COLO829 (cell line): Measurements from ENCODE around the gene CD81.

ENCODE experiments used
- DNase-seq: peaks from one replicate; pipeline ENCODE4 v3.0.0; 2012; ENCODE audit warnings: low spot score

The CD81 gene

GRCh38 chr11:2375964-2376551 is 1.1 kb upstream of the CD81 start:
- no peak for DNase-seq

GRCh38 chr11:2377511-2378443 is 667 bp downstream of the CD81 start:
- no peak for DNase-seq

GRCh38 chr11:2378527-2379210 is 1.6 kb downstream of the CD81 start:
- no peak for DNase-seq

GRCh38 chr11:2379466-2380174 is 2.5 kb downstream of the CD81 start:
- DNase-seq: no peak

GRCh38 chr11:2380396-2380795 is 3.3 kb downstream of the CD81 start:
- DNase-seq: no peak

- DNase-seq: no peak
These were observed 3.8 kb downstream of the CD81 start for GRCh38 chr11:2380807-2381350.

GRCh38 chr11:2381494-2382128 is 4.5 kb downstream of the CD81 start:
- DNase-seq: no peak

- DNase-seq: no peak
These were observed 5.0 kb downstream of the CD81 start for GRCh38 chr11:2382129-2382517.

GRCh38 chr11:2382936-2383851 is 6.1 kb downstream of the CD81 start:
- DNase-seq: no peak

GRCh38 chr11:2383852-2384804 is 7.0 kb downstream of the CD81 start:
- DNase-seq: no peak

- no peak for DNase-seq
These were observed 8.3 kb downstream of the CD81 start for GRCh38 chr11:2385156-2386151.

- DNase-seq: no peak
These were observed 9.5 kb downstream of the CD81 start for GRCh38 chr11:2386591-2386990.

- no peak for DNase-seq
These were observed 10.3 kb downstream of the CD81 start for GRCh38 chr11:2387266-2387987.

GRCh38 chr11:2388431-2389376 is 11.6 kb downstream of the CD81 start:
- DNase-seq: no peak

- no peak for DNase-seq
These were observed 12.4 kb downstream of the CD81 start for GRCh38 chr11:2389377-2390026.
